HUES6 (cell line): ENCODE data around the gene ASCL3.
A peak's percentile ranks its signal among the peaks of the same experiment; 100 is the strongest.
"Not testable (repeated sequence)": the region's sequence is repeated elsewhere in the genome, so short reads cannot be mapped to it uniquely, and the experiment has no call there.

ENCODE experiments used
- H3K27ac ChIP-seq: 2 replicates; pipeline ENCODE4 v1.7.0; 2013; ENCODE audit warnings: low read depth, mild to moderate bottlenecking, low read length, inconsistent platforms
- H3K27me3 ChIP-seq: 2 replicates; pipeline ENCODE4 v1.6.1; 2013; ENCODE audit warnings: low read length; ENCODE audit not compliant: control insufficient read depth, insufficient read depth
- H3K36me3 ChIP-seq: 2 replicates; pipeline ENCODE4 v1.6.1; 2013; ENCODE audit warnings: low read length; ENCODE audit not compliant: control insufficient read depth, insufficient read depth
- H3K4me1 ChIP-seq: 2 replicates; pipeline ENCODE4 v1.6.1; 2013; ENCODE audit warnings: low read length; ENCODE audit not compliant: control insufficient read depth, insufficient read depth
- H3K4me3 ChIP-seq: 2 replicates; pipeline ENCODE4 v1.5.1; 2013; ENCODE audit warnings: low read depth, low read length
- H3K9ac ChIP-seq: one replicate; pipeline ENCODE4 v1.6.1; 2013; ENCODE audit warnings: mild to moderate bottlenecking, low read length
- H3K9me3 ChIP-seq: 2 replicates; pipeline ENCODE4 v1.6.1; 2013; ENCODE audit warnings: low read depth, low read length; ENCODE audit not compliant: control insufficient read depth, insufficient read depth

ASCL3 gene

DNA sequence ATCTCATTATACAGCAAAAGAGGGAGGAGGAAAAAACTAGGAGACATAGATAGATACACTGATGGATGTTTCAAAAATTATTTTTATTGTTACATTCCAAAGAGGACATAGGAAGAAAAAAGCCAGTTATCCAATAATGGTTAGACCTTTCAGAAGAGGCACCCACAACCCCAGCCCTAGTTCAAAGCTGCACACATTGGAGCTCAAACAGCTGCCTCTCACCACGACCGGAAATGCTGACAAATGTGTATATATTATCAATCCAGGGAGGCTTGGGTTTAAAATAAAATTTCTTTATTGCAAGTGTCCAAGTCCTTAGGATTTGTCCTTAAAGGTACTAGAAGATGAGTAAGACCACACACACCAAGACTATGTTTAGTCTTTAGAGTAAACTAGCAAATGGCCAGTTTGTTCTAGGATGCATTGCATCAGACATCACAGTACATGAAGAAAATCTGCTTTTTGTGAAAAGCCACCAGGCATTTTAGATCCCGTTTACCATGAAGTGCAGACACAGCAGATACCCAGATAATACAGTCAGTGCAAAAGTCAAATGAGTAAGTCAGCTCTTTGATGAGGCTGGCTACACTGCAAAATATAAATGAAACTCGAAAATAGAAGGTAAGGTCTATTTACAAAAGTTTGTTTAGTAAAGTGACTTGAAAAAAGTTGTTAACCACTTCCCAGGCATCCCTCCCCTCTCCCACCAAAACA is 4.6 kb upstream of the ASCL3 start:
- no peak overlapping the region for H3K9ac ChIP-seq
- H3K36me3 ChIP-seq: peaks cover 4% of the 10 kb centered on the region; the same call in 1 of the 2 replicates
- no peak overlapping the region for H3K27ac ChIP-seq
- no peaks in the 10 kb centered on the region for H3K9me3 ChIP-seq
- H3K4me3 ChIP-seq: no peak overlapping the region
- H3K27me3 ChIP-seq: no peaks in the 10 kb centered on the region
- H3K4me1 ChIP-seq: no peaks in the 10 kb centered on the region

DNA sequence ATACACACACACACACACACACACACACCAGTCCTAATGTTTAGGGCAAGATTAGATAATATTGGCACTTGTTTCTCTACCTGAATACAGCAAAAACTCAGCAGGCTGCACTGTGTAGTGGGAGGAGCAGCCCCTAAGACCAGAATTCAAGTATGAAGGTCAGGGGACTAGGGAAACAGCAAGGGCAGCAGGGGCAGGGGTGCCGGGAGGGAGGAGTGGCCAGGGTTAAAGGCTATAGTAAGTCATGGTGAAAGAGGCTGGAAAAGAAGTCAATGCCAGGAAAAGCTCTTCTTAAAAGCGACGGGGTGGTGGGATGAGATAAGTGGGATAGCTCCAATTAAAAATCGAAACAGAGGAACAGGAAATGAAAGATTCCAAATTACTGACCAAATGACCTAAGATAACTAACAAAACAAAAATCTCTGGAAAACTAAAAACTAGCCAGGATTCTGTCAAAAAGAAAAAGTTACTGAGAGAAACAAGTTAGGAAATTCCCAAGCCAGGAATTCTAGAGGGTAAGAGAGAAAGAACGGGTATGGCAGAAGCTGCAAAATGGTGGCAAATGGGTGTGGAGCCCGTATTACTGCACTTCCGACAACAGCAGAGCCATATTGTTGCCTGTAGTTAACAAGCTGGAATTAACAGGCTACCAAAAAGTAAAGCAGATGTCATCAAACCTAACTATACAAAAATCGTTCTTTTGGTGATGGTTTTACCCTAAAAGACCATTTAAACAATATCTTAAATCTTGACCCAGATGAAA is 1.3 kb downstream of the ASCL3 start:
- Histone ChIP-seq H3K9me3 (no peaks in the 10 kb centered on the region), H3K9ac (no peak overlapping the region), H3K36me3 (no peaks in the 10 kb centered on the region), H3K4me3 (no peak overlapping the region), H3K27me3 (no peaks in the 10 kb centered on the region), H3K27ac (no peak overlapping the region), H3K4me1 (no peaks in the 10 kb centered on the region)

DNA sequence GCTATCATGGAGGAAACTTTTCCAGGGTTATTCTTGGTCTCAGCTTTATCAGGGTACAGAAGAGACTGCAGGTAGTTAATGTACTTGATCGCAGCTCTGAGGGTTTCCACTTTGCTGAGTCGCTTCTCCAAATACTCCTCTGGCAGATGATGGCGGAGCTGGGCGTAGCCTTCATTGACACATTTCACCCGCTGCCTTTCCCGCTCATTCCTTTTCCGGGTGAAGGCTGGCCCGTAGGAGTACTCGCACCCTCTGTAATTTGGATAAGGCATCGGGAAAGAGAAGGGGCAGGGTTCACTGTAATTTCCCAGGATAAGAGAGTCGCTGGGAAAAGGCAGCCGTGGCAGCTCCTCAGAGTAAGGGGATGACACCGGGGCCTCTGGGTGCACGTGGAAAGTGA is 5.2 kb downstream of the ASCL3 start:
- Histone ChIP-seq H3K9me3 (no peaks in the 10 kb centered on the region), H3K4me3 (no peak overlapping the region), H3K4me1 (peaks cover 19% of the 10 kb centered on the region), H3K27me3 (no peaks in the 10 kb centered on the region), H3K27ac (no peak overlapping the region), H3K36me3 (no peaks in the 10 kb centered on the region), H3K9ac (no peak overlapping the region)

DNA sequence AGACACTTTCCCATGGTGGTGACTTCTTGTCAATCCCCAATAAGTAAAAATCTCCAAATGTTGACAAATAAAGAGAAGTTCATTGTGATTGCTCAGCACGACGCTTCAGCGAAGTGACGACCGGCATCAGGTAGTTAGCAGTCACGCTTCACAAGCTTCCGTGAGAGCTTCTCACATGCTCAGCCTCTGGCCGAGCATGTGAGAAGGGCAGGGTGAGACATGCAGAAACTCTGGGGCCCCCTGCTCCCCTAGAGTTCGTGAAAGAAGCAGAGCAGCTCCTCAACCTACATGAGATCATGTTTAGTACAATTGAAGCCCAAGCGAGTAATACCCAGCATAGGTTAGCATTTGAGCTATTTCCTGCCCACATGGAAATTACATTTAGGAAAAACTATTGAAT is 5.7 kb downstream of the ASCL3 start:
- Histone ChIP-seq H3K9ac (no peak overlapping the region), H3K4me1 (peaks cover 24% of the 10 kb centered on the region), H3K27me3 (no peaks in the 10 kb centered on the region), H3K36me3 (no peaks in the 10 kb centered on the region), H3K4me3 (no peak overlapping the region), H3K9me3 (no peaks in the 10 kb centered on the region), H3K27ac (no peak overlapping the region)

DNA sequence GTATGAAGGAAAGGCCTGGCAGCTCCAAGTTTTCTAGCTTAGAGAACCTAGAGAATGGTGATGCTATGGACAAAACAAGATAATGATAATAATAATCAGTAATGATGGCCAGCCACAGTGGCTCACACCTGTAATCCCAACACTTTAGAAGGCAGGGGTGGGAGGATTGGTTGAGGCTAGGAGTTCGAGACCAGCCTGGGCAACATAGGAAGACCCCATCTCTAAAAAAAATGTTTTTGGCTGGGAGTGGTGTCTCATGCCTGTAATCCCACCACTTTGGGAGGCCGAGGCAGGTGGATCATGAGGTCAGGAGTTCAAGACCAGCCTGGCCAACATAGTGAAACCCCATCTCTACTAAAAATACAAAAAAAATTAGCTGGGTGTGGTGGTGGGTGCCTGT is 7.0 kb downstream of the ASCL3 start:
- H3K4me1 ChIP-seq: peaks cover 29% of the 10 kb centered on the region
- not testable (repeated sequence) for H3K36me3 ChIP-seq, H3K4me3 ChIP-seq, H3K27ac ChIP-seq, H3K27me3 ChIP-seq, H3K9me3 ChIP-seq, H3K9ac ChIP-seq

DNA sequence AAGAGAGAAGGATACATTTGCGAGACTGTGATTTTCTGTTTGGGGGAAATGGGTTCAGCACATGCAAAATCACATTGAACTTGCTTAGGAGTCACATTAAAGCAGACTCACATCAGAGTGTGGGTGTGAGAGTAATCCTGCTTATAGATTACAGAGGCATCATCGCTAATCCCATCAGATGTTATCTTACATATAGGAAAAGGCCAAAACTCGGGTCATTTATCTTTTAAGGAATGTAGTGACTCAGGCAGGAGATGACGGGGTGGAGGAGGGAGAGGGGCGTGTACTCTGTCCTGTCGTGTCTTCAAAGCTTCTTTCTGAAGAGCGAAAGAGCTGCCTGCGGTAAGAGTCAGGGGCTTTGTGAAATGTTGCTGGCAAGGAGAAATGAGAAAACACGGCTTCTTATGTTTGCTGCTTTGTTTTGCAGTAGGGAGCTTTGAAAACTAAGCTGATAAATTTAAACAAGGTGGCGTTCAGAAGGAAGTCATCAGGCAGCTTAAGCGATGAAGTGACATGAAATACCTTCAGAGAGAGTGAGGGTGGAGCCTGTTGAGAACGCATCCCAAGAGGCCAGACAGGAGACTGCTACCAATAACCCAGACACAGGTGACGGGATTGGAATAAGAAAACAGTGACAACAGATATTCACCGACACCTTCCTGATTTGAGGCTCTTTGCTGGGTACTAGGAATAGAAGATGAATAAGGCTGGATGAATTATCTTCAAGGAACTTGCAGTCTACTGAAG is 7.9 kb downstream of the ASCL3 start:
- no peaks in the 10 kb centered on the region for H3K27me3 ChIP-seq
- H3K4me1 ChIP-seq: peaks cover 33% of the 10 kb centered on the region
- no peaks in the 10 kb centered on the region for H3K9me3 ChIP-seq
- no peak overlapping the region for H3K9ac ChIP-seq
- no peak overlapping the region; the same call in 1 of the 2 replicates for H3K4me3 ChIP-seq
- no peaks in the 10 kb centered on the region for H3K36me3 ChIP-seq
- H3K27ac ChIP-seq: no peak overlapping the region; the same call in 1 of the 2 replicates

DNA sequence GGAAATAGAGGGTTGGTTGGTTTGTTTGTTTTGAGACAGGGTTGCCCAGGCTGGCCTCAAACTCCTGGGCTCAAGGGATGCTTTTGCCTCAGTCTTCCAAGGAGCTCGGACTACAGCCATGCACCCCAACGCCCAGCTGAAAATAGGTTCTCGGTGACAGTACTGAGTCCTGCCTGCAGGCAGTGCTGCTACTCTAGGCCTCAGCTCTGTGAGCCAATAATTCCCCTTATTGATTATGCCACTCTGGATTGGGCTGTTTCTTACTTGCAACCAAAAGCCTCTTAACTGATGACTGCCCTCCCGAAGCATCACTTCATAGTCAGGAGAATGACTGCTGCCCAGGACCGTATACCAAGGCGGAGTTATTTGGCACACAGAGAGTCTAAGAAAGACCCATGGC is 8.9 kb downstream of the ASCL3 start:
- no peaks in the 10 kb centered on the region for H3K9me3 ChIP-seq
- no peaks in the 10 kb centered on the region for H3K36me3 ChIP-seq
- H3K4me1 ChIP-seq: peaks cover 33% of the 10 kb centered on the region
- H3K27me3 ChIP-seq: no peaks in the 10 kb centered on the region
- no peak overlapping the region for H3K27ac ChIP-seq
- H3K9ac ChIP-seq: no peak overlapping the region
- H3K4me3 ChIP-seq: no peak overlapping the region

DNA sequence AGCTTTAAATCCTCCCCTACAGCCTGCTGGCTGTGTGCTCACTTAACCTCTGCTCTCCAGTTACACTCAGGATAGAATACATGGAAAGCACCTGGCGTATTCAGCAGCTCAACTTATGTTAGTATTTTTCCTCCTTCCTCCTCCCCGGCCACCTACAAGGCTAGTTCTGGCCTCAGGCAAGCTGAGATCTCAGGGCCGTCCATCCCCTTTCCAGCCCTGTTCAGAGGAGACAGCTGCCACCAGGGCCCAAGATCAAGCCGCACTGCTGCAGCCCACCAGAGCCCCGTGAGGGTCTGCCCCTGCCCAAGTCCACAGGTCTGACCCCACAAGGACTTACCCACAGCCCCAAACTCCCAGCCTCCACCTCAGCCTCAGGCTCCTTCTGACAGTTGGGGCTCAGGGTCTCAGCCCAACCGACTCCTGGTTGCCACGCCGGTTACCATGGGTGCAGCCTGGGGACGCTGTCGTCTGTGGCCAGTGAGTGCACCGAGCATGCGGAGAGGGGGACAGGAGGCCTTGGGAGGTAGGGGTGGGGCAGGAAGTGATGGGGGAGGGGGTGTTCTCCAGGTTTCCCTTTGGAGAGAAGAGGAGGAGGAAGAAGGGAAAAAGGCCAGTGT is 10.1 kb downstream of the ASCL3 start, which contains the start of gene C11orf16:
TSS of gene C11orf16 (minus strand) at position 384 of the 617 bp plus-strand sequence. CDS start 639 bp downstream, outside the sequence.
- Histone ChIP-seq H3K9me3 (no peaks in the 10 kb centered on the region), H3K4me1 (peaks cover 33% of the 10 kb centered on the region), H3K27me3 (no peaks in the 10 kb centered on the region), H3K4me3 (no peak within 1 kb of the TSS), H3K9ac (peak within 1 kb of the TSS; percentile 11), H3K27ac (no peak within 1 kb of the TSS), H3K36me3 (no peaks in the 10 kb centered on the region; the same call in 1 of the 2 replicates)

DNA sequence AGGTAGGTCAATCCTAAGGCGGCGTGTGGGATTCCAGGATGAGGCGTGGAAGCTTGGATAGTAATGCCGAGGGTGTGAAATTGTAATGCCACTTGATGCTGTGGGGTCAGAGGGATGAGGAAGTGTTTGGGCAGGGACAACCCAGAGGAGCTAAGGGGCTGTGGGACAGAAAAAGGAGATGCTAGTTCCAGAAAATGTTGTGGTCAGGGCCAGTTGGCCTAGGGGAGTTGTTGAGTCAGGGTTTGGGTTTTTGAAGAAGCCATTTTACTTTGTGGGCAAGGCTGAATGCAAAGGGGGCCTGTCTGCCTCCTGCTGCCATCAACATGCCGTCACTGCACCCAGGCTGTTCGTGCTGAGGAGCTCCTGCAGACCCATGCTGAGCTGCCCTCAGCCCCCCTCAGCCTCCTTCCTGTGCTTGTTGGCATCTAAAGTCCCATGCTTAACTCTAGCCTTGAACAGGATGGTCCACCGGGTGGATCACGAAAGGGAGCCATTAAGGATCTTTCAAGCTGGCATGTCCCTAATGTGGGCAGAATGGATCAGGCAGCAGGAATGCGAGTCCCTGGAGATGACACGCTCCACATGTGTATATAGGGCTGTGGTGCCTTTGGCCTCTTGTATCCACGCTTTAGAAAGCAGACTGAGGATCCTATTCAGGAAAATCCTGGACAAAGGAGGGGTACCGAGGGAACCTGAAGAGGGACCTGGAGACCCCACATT is 12.2 kb downstream of the ASCL3 start:
- Histone ChIP-seq H3K27me3 (no peaks in the 10 kb centered on the region), H3K36me3 (peaks cover under 1% of the 10 kb centered on the region; the same call in 1 of the 2 replicates), H3K27ac (no peak overlapping the region), H3K9me3 (no peaks in the 10 kb centered on the region), H3K9ac (no peak overlapping the region), H3K4me3 (no peak overlapping the region), H3K4me1 (peaks cover 33% of the 10 kb centered on the region)

DNA sequence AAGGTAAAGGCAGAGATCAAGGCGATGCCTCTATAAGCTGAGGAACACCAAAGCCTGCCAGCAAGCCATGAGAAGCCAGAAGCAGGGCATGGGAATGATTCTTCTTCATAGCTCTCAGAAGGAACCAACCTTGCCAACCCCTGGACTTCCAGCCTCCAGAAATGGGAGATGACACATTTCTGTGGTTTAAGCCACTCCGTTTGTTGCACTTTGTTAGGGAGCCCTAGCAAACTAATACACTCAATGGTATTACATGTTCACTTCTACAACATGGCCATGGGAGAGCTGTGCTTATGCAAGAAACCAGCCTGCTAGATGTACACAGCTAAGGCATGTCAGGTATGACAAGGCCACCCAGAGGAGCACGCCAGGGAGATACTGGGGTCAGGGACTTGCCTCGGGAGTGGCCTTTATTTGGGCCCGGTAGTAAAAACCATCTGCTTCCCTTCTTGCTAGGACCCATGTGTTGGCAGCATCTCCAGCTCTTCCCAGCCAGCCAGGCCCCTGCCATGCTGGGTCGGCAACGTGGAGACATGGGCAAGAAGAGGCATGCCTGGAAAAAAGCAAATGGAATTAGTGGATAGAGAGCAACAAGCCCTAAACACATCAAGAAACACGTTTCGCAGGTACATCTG is 13.7 kb downstream of the ASCL3 start:
- H3K27me3 ChIP-seq: no peaks in the 10 kb centered on the region

More for the DNA sequence above, 13.7 kb downstream of the ASCL3 start:
- peaks cover 23% of the 10 kb centered on the region for H3K4me1 ChIP-seq
- peaks cover 12% of the 10 kb centered on the region for H3K36me3 ChIP-seq
- no peak overlapping the region for H3K27ac ChIP-seq
- no peak overlapping the region for H3K4me3 ChIP-seq
- no peak overlapping the region for H3K9ac ChIP-seq
- no peaks in the 10 kb centered on the region for H3K9me3 ChIP-seq
